ENCODE results near the gene FOXJ3. TPM values are rescaled to one million over a fixed set of nuclear protein-coding genes. Genes with fewer than 3 reads are reported as not detected.

The FOXJ3 gene
- total and polyA plus RNA-seq, 10 donors, result 8.9 to 85.8 (median 57.3) TPM

GRCh38 chr1:42184616-42185015, 150.4 kb downstream of the FOXJ3 start:
- Histone ChIP-seq H3K27ac (no peak overlapping the region), H3K27me3 (replicated peaks in 1 of 7) (no peaks in the 10 kb centered on the region), H3K36me3 (peaks cover 0 to 96% (median 29%) of the 10 kb centered on the region in 6 donors), H3K4me1 (peaks cover 0 to 4% (median 0%) of the 10 kb centered on the region in 6 donors), H3K4me3 (no peak overlapping the region), H3K9me3 (no peaks in the 10 kb centered on the region)
- no peak for DNase-seq
- TF ChIP-seq CTCF (IDR thresholded peaks at IDR 0.05 in 8 of 11, conservative IDR thresholded peaks at IDR 0.05 in 3 of 11), result no peak
- no peak for TF ChIP-seq POLR2AphosphoS5 (IDR thresholded peaks at IDR 0.05)
- TF ChIP-seq POLR2A (IDR thresholded peaks at IDR 0.05), result no peak
- intact Hi-C loops (cut with DNase I; ENCODE audit: low total_unique reads), result no loop called here
- 57 to 89% (median 82%) methylated on average over 3 of the region's 3 CpGs for WGBS, 5 donors

- TF ChIP-seq CTCF (IDR thresholded peaks at IDR 0.05 in 8 of 11, conservative IDR thresholded peaks at IDR 0.05 in 3 of 11) (no peak), POLR2AphosphoS5 (IDR thresholded peaks at IDR 0.05) (no peak), POLR2A (IDR thresholded peaks at IDR 0.05) (no peak)
- Histone ChIP-seq H3K9me3 (no peaks in the 10 kb centered on the region), H3K27ac (peak overlapping the region in 2 of 8 donors; percentile 29 to 40), H3K27me3 (replicated peaks in 1 of 7) (no peaks in the 10 kb centered on the region), H3K4me1 (peaks cover 0 to 8% (median 0%) of the 10 kb centered on the region in 6 donors), H3K36me3 (peaks cover 0 to 96% (median 27%) of the 10 kb centered on the region in 6 donors), H3K4me3 (no peak overlapping the region)
- intact Hi-C loops (cut with DNase I; ENCODE audit: low total_unique reads), result no loop called here
- 82 to 89% (median 85%) methylated on average over 6 of the region's 6 CpGs for WGBS, 5 donors
- no peak for DNase-seq
Observed at GRCh38 chr1:42183957-42184268, 151.1 kb downstream of the FOXJ3 start.

DNA sequence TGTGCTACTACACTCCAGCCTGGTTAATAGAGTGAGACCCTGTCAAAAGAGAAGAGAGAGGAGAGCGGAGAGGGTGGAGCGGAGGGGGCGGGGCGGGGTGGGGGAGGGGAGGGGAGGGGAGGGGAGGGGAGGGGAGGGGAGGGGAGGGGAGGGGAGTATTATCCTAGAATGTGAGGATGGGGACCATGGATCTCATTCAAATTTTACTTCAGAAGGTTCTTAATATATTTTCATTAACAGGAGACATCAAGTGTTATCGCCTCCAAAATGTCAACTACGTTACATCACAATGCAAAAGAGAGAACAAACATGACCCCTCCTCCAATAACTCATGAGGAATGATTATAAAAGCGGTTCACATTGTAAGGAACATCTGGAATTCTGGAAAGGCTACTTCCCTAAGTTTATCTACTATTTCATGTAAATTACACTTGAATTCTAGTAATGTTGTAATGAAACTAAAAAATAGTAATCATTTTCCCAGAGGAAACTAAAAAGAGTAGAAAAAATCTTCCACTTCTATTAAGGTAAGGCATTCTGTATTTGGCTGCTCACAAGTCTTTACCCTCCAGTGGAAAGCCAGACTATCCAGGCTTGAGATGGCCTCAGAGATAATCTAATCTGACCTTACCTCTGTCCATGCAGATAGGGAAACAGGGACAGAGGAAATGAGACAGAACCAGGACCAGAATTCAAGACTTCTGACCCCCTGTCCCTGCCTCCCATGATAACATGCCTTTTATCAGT, 151.7 kb downstream of the FOXJ3 start:
- H3K36me3 ChIP-seq, result peaks cover 0 to 96% (median 23%) of the 10 kb centered on the region in 6 donors
- no peak for TF ChIP-seq CTCF (IDR thresholded peaks at IDR 0.05 in 8 of 11, conservative IDR thresholded peaks at IDR 0.05 in 3 of 11)
- no peak for TF ChIP-seq POLR2A (IDR thresholded peaks at IDR 0.05)
- TF ChIP-seq POLR2AphosphoS5 (IDR thresholded peaks at IDR 0.05), result peak in 1 of 3 donors; percentile 42
- no peak overlapping the region for H3K4me3 ChIP-seq
- WGBS, 5 donors, result 77 to 97% (median 94%) methylated on average over 3 to 7 of the region's 7 CpGs
- DNase-seq, result no peak
- intact Hi-C loops (cut with DNase I; ENCODE audit: low total_unique reads), result no loop called here
- H3K27me3 ChIP-seq (replicated peaks in 1 of 7), result no peaks in the 10 kb centered on the region
- peak overlapping the region in 1 of 8 donors; percentile 40 for H3K27ac ChIP-seq
- H3K9me3 ChIP-seq, result no peaks in the 10 kb centered on the region
- H3K4me1 ChIP-seq, result peaks cover 0 to 8% (median 0%) of the 10 kb centered on the region in 6 donors

DNA sequence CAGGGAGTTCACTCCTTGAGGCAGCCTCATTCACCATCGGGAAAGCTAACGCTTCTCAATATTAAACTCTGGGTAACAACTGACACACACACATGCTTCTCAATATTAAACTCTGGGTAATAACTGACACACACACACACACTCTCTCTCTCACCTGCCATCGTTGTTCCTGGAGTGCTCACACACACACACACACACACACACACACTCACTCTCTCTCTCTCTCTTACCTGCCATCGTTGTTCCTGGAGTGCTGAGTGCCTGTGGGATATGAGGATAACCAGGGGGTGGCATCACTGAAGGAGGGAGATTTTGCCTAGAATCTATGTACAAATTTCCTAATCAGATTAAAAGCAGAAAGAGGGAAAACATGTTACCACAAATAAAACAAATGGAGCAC, 153.3 kb downstream of the FOXJ3 start:
- H3K4me3 ChIP-seq, result no peak overlapping the region
- peaks cover 0 to 10% (median 0%) of the 10 kb centered on the region in 6 donors for H3K4me1 ChIP-seq
- no peaks in the 10 kb centered on the region for H3K27me3 ChIP-seq (replicated peaks in 1 of 7)
- no peak for TF ChIP-seq CTCF (IDR thresholded peaks at IDR 0.05 in 8 of 11, conservative IDR thresholded peaks at IDR 0.05 in 3 of 11)
- TF ChIP-seq POLR2AphosphoS5 (IDR thresholded peaks at IDR 0.05), result no peak
- no peak for TF ChIP-seq POLR2A (IDR thresholded peaks at IDR 0.05)
- no peak overlapping the region for H3K27ac ChIP-seq
- 92 to 99% (median 93%) methylated on average over 4 of the region's 4 CpGs for WGBS, 5 donors
- DNase-seq, result no peak
- peaks cover 0 to 91% (median 15%) of the 10 kb centered on the region in 6 donors for H3K36me3 ChIP-seq
- no peaks in the 10 kb centered on the region for H3K9me3 ChIP-seq
- intact Hi-C loops (cut with DNase I; ENCODE audit: low total_unique reads), result no loop called here

Data from spleen (tissue), 11 donors.